Measurements from ENCODE around the gene TMCO4.

Gene TMCO4

GRCh38 chr1:19723874-19724273 is 75.8 kb downstream of the TMCO4 start:
- DNase-seq (ENCODE audit: extremely low read depth in 1 of 2, low read depth in 1 of 2) = no peak

DNA sequence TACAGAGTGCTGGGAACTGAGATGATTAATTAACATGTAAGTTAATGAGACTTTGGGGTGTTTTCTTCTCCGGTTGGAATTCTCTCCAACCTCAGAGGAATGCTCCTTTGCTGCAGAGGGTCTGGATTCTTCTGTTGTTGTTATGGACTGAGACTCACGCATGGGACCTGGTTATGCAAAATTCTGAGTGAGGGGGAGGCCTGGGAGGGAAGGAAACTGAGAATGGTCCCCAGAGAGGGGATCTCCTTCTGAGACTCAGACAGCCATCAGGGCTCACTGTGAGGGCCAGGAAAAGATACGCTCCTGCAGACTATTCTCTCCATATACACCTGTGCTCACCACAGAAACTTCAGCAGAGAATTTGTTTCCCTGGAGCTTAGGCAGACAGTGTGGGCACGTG is 78.7 kb downstream of the TMCO4 start:
- DNase-seq (ENCODE audit: extremely low read depth in 1 of 2, low read depth in 1 of 2) = no peak

- DNase-seq (ENCODE audit: extremely low read depth in 1 of 2, low read depth in 1 of 2) = no peak
These were observed 79.5 kb downstream of the TMCO4 start for GRCh38 chr1:19720174-19720573.

- DNase-seq (ENCODE audit: extremely low read depth in 1 of 2, low read depth in 1 of 2) = no peak
These were observed 82.2 kb downstream of the TMCO4 start for GRCh38 chr1:19717467-19717866.

DNA sequence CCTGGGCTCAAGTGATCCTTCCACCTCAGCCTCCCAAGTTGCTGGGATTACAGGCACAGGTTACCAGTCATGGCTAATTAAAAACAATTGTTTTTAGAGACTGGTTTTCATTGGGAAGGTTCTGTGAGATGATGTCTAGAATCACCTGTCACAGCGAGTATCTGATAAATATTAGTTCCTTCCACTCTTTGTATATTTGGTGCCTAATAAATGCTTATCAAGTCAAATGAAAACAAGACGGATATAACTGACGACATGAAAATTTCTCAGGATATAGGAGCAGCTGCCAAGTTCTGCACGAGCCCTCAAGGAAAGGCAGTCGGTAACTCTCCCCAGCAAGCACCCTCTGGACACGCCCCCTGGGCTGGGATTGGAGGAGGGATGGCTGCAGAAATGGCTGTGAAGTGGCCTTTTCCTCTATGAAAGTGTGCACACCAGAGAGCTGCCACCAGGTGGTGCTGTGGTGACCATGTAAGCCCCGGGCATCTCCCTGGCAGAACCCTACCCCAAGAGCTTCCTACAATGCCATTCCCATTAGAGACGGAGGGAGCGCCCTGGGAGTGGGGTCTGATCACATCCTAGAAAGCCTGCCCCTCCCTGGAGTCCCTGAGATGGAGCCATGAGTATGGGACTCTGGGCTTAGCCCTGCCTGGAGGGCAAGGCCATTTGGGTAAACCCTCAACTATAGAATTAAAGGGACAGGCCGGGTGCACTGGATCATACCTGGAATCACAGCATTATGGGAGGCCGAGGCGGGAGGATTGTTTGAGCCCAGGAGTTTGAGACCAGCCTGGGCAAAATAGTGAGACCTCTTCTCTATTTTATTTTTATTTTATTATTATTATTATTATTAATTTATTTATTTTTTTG is 84.1 kb downstream of the TMCO4 start:
- DNase-seq (ENCODE audit: extremely low read depth in 1 of 2, low read depth in 1 of 2) = peak; percentile 70 to 89

- no peak for DNase-seq (ENCODE audit: extremely low read depth in 1 of 2, low read depth in 1 of 2)
These were observed 86.8 kb downstream of the TMCO4 start for GRCh38 chr1:19712928-19713327.

DNA sequence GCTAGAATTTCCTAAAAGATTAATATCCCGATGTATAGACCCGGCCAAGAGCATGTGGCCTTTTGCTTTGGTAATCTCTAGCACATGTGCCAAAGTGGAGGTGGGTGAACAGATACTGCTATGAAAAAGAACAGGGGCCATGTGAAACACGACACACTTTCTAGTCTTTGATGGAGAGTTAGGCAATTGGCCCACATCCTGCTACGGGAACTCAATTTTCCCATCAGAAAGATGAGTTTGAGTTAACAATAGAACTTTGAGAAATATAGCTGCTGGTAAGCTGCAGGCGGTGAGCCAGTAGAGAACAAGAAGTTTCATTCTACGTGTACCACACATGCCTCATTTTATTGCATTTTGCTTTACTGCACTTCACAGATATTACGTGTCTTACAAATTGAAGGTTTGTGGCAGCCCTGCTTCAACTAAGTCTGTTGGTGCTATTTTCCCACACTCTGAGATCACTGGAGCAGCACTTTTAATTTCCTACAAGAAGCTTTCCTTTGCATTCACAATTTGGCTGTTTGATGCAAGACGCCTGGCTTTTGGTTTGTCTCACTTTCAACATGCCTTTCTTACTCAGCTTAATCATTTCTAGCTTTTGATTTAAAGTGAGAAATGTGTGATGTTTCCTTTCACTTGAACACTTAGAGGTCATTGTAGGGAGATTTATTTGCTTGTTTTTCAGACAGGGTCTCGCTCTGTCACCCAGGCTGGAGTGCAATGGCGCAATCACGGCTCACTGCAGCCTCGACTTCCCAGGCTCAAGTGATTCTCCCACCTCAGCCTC is 88.7 kb downstream of the TMCO4 start:
- DNase-seq (ENCODE audit: extremely low read depth in 1 of 2, low read depth in 1 of 2) = peak in 1 of 2 donors; percentile 43

DNA sequence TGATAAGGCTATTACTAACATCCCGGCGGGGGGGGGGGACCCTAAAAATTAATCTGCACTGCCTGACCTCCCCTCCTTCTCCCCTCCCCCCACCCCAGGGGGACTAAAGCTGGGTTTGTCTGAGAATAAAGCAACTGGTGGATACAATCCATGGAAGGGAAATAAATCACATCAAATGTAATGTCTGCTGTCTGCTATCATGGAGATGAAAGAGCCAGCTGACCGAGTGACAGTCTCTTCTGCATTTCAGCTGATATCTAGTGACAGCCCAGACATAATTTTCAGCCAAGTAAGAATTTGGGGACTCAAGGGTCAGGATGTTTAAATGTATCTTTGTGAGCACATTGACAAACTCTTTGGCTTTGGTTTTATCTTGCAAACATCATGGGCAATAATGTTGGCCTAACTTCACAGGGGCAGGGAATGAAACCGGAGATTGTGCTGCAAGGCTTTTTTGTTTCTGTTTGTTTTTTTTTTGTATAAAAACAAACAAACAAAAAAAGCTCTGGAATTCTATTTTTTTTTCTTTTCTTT is 90.4 kb downstream of the TMCO4 start:
- no peak for DNase-seq (ENCODE audit: extremely low read depth in 1 of 2, low read depth in 1 of 2)

- DNase-seq (ENCODE audit: extremely low read depth in 1 of 2, low read depth in 1 of 2) = no peak
These were observed 91.1 kb downstream of the TMCO4 start for GRCh38 chr1:19708567-19709110.

GRCh38 chr1:19706136-19706535 is 93.6 kb downstream of the TMCO4 start:
- DNase-seq (ENCODE audit: extremely low read depth in 1 of 2, low read depth in 1 of 2) = no peak

GRCh38 chr1:19705464-19705863 is 94.3 kb downstream of the TMCO4 start:
- DNase-seq (ENCODE audit: extremely low read depth in 1 of 2, low read depth in 1 of 2) = no peak

- peak in 1 of 2 donors; percentile 25 for DNase-seq (ENCODE audit: extremely low read depth in 1 of 2, low read depth in 1 of 2)
These were observed 95.2 kb downstream of the TMCO4 start for GRCh38 chr1:19704247-19705113.

DNA sequence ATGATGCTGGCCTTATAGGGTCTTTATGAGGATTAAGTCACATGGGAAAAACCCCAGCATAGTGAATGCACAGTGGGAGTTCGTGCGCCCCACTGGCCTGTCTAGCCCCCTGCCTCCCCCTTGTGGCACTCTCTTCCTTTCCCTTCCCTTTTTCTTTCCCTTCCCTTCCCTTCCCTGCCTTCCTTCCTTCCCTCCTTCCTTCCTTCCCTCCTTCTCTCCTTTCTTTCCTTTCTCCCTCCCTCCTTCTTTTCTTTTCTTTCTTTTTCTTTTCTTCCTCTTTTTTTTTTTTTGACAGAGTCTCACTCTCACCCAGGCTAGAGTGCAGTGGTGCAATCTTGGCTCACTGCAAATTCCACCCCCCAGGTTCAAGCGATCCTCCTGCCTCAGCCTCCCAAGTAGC is 96.4 kb downstream of the TMCO4 start:
- DNase-seq (ENCODE audit: extremely low read depth in 1 of 2, low read depth in 1 of 2) = no peak

DNA sequence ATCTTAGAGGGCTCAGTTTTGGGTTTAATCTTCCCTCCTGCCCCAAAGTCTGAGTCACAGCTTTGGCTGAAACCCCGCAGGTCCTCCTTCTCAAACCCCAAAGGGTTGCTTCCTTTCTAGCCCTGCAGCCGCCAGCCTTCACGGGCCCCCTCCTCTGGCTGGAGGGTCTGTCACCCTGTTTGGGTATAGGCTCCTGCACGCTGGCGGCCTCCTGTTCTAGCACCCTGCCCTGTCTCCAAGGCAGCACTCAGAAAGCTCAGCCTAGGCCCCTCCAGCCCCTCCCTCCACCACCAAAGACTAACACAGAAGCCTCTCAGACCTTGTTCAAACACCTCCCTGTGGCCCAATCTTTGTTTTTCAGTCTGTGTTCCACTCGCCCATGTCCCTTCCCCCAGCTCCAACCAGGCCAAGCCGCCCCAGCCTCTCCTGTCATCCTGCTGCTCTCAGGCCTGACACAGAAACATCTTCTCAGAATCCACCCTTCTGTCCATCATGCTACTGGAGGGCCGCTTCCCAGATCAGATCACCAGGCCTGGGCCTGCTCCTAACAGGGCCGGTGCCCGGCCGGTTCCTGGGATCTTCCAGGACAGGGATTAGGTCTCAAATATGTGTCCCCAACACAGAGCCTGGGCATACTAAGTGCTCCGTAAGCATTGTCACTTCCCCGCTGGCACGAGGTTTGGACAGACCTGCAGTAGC is 99.5 kb downstream of the TMCO4 start:
- no peak for DNase-seq (ENCODE audit: extremely low read depth in 1 of 2, low read depth in 1 of 2)

DNA sequence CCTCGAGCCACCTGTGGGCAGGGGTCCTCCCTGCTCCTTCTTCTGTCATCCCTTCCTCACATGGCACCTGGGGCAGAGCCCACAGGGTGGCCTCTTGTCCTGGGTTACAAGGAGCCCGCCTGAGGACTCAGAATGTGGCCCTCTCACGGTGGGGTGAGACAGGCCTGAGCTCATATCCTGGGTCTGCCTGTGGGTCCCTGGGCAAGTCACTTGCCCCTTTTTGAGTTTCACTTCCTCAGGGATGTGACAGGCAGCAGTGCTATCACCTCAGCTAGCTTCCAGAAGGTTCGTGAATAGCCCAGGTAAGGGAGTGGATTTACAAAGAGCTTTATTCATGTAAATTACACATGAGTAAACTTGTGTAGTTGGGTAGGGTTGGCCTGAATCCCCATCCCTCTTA is 101.5 kb downstream of the TMCO4 start:
- no peak for DNase-seq (ENCODE audit: extremely low read depth in 1 of 2, low read depth in 1 of 2)

- no peak for DNase-seq (ENCODE audit: extremely low read depth in 1 of 2, low read depth in 1 of 2)
These were observed 102.9 kb downstream of the TMCO4 start for GRCh38 chr1:19696820-19697219.

DNA sequence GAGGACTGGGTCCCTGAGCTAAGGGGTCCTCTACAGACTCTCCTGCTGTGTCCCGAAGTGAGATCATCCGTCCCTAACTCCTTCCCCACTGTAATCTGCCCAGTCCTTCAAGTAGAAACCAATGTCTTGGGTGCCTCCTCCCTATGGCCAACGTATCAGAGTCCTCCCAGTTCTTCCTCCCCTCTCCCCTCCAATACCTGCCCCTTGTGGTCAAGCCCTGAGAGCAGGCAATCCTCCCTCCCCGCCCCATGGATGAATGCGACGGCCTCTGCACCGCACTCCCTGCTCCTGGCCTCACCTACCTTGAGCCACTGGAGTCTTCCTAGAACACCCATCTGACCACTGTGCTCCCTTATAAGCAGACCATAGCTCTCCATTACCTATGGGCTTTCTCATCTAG is 103.9 kb downstream of the TMCO4 start:
- no peak for DNase-seq (ENCODE audit: extremely low read depth in 1 of 2, low read depth in 1 of 2)

- no peak for DNase-seq (ENCODE audit: extremely low read depth in 1 of 2, low read depth in 1 of 2)
These were observed 105.4 kb downstream of the TMCO4 start for GRCh38 chr1:19694298-19694697.

DNA sequence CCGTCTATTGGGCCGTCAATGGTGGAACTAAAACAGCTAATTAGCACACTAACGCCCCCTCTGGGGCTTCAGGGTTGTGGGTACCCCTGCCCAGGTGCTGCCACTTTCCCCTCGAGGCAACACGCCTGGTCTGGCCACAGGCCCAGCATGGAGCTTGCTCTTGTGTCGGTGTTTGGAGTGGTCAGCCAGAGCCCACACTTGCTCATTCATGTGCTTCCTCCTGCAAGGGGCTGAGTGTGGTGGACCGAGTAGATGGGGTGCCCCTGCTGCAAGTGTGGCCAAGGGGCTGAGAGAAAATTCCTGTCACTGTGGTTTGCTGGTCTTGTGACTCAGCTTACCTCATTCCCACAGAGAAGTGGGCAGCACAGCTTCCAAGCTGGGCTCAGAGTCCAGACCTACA is 109.4 kb downstream of the TMCO4 start:
- no peak for DNase-seq (ENCODE audit: extremely low read depth in 1 of 2, low read depth in 1 of 2)

DNA sequence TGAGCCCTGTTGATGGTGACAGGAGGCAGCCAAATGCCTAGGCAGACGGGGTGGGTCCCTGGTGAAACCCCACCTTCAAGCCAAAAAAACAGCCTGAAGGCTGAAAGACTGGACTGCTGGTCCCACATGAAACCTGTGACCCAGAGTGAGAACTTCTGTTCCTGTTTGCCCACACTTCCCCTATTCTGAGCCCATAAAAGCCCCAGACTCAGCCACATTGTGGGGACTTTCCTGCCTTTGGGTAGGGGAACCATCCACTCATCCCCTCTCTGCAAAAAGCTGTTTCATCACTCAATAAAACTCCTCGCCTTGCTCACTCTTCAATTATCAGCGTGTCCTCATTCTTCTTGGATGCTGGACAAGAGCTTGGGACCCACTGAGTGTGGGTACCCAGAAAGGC is 109.9 kb downstream of the TMCO4 start:
- no peak for DNase-seq (ENCODE audit: extremely low read depth in 1 of 2, low read depth in 1 of 2)

Measured in stimulated activated CD8-positive, alpha-beta memory T cell treated with anti-CD3 and anti-CD28 coated beads, Interleukin-7, amount 100 ng/mL, for 48 hours (primary cell).